HG03025 (cell line): ENCODE measurements around the gene TADA2B.

ENCODE experiments used
- ATAC-seq: cut with Tn5 transposase; IDR thresholded peaks from one replicate; pipeline ENCODE4 v1.9.1; 2021; ENCODE audit warnings: mild to moderate bottlenecking, moderate library complexity; ENCODE audit not compliant: unreplicated experiment, low FRiP score

The TADA2B gene

GRCh38 chr4:7034262-7035081 lies 8.7 kb upstream of the TADA2B start:
- ATAC-seq = no peak

- ATAC-seq = no peak
Observed at GRCh38 chr4:7037425-7037824, 5.7 kb upstream of the TADA2B start.

GRCh38 chr4:7040765-7041164 lies 2.4 kb upstream of the TADA2B start:
- no peak for ATAC-seq

GRCh38 chr4:7041246-7041645 lies 1.9 kb upstream of the TADA2B start:
- no peak for ATAC-seq

- ATAC-seq = no peak
Observed at GRCh38 chr4:7041801-7042502, 1.2 kb upstream of the TADA2B start.

GRCh38 chr4:7042503-7043283 lies 479 bp upstream of the TADA2B start:
- ATAC-seq = peak; percentile 59

GRCh38 chr4:7044137-7044930 lies 1.2 kb downstream of the TADA2B start:
- no peak for ATAC-seq

GRCh38 chr4:7045553-7045952 lies 2.4 kb downstream of the TADA2B start:
- ATAC-seq = no peak

- ATAC-seq = no peak
Observed at GRCh38 chr4:7045961-7046921, 3.1 kb downstream of the TADA2B start.

GRCh38 chr4:7046971-7047370 lies 3.8 kb downstream of the TADA2B start:
- ATAC-seq = no peak

GRCh38 chr4:7048642-7049041 lies 5.5 kb downstream of the TADA2B start:
- no peak for ATAC-seq

- ATAC-seq = no peak
Observed at GRCh38 chr4:7049295-7049694, 6.1 kb downstream of the TADA2B start.

GRCh38 chr4:7049739-7050138 lies 6.6 kb downstream of the TADA2B start:
- no peak for ATAC-seq

GRCh38 chr4:7050481-7051143 lies 7.4 kb downstream of the TADA2B start:
- no peak for ATAC-seq

- ATAC-seq = no peak
Observed at GRCh38 chr4:7051144-7051495, 7.9 kb downstream of the TADA2B start.

- no peak for ATAC-seq
Observed at GRCh38 chr4:7051905-7052304, 8.7 kb downstream of the TADA2B start.

GRCh38 chr4:7052313-7052712 lies 9.1 kb downstream of the TADA2B start:
- ATAC-seq = no peak

- no peak for ATAC-seq
Observed at GRCh38 chr4:7052923-7053715, 9.9 kb downstream of the TADA2B start.
